Measurements from ENCODE around the gene CFAP410. TPM values are rescaled to one million over a fixed set of nuclear protein-coding genes. Genes with fewer than 3 reads are reported as not detected.

The CFAP410 gene
- total and polyA plus RNA-seq, 2 donors (not counting 3 experiments of a cell fraction or from before 2014, with no cell fraction given) = 7.2 to 12.2 TPM

- BruUV-seq (replicated peaks) = no TSS peak
- ChIA-PET CTCF (no interaction called here), POLR2A (no interaction called here)
- intact Hi-C loops (cut with micrococcal nuclease) (no loop called here), dilution Hi-C loops (cut with MboI; ENCODE audit: extremely low pct_ligation_motif_present, low sequenced_read_pairs) (no loop called here)
- DNase-seq (ENCODE audit: low read depth, low spot score) (no peak), FAIRE-seq (no peak)
- Histone ChIP-seq H3K9ac (replicated peaks; ENCODE audit: extremely low read depth, insufficient read depth, low read length) (no peak overlapping the region), H4K20me1 (replicated peaks; ENCODE audit: control insufficient read depth, extremely low read depth, insufficient read depth, low read length) (no peaks in the 10 kb centered on the region), H3K4me3 (replicated peaks in 1 of 3; ENCODE audit: insufficient read depth in 1 of 3, low read depth in 1 of 3, low read length in 3 of 3) (no peak overlapping the region), H3K36me3 (ENCODE audit: control insufficient read depth in 2 of 2, extremely low read depth in 1 of 2, insufficient read depth in 2 of 2, low read length in 2 of 2) (no peaks in the 10 kb centered on the region), H3K27me3 (ENCODE audit: control insufficient read depth in 2 of 2, insufficient read depth in 2 of 2, low read length in 2 of 2) (no peaks in the 10 kb centered on the region), H3K4me1 (ENCODE audit: control insufficient read depth, extremely low read depth, insufficient read depth, low read length) (no peaks in the 10 kb centered on the region), H2AFZ (ENCODE audit: low read depth, low read length) (no peak overlapping the region), H3K4me2 (ENCODE audit: insufficient read depth, low read length) (no peak overlapping the region), H3K27ac (ENCODE audit: insufficient read depth, low read depth, low read length) (no peak overlapping the region), H3K79me2 (ENCODE audit: control insufficient read depth, insufficient read depth, low read length) (no peaks in the 10 kb centered on the region), H3K9me1 (replicated peaks; ENCODE audit: control insufficient read depth, extremely low read depth, insufficient read depth, low read length) (no peaks in the 10 kb centered on the region), H3K9me3 (replicated peaks; ENCODE audit: control insufficient read depth, insufficient read depth, low read length) (no peaks in the 10 kb centered on the region)
- no peak for TF ChIP-seq MAX (IDR thresholded peaks at IDR 0.05; ENCODE audit: insufficient read depth, insufficient read length)
- no peak for TF ChIP-seq POLR2AphosphoS5 (IDR thresholded peaks at IDR 0.05; ENCODE audit: insufficient read depth, low read depth, low read length)
- TF ChIP-seq GATA2 (IDR thresholded peaks at IDR 0.05; ENCODE audit: insufficient read depth, insufficient read length, low read depth, low read length) = no peak
- TF ChIP-seq FOS (IDR thresholded peaks at IDR 0.05; ENCODE audit: borderline replicate concordance, insufficient read depth, low read length) = no peak
- no peak for TF ChIP-seq JUN (IDR thresholded peaks at IDR 0.05; ENCODE audit: borderline replicate concordance, insufficient read depth, insufficient read length, low read depth)
- TF ChIP-seq EZH2 (IDR thresholded peaks at IDR 0.05; ENCODE audit: borderline replicate concordance, low read depth, low read length, severe bottlenecking) = no peak
- no peak for TF ChIP-seq CTCF (IDR thresholded peaks at IDR 0.05; ENCODE audit: extremely low read depth in 1 of 2, insufficient read depth in 1 of 2, low read depth in 1 of 2, low read length in 2 of 2)
- TF ChIP-seq POLR2A (IDR thresholded peaks at IDR 0.05; ENCODE audit: low read depth, low read length) = no peak
- TF ChIP-seq MYC (IDR thresholded peaks at IDR 0.05; ENCODE audit: low read depth, low read length) = no peak
Measured at GRCh38 chr21:44375761-44376241, 36.6 kb upstream of the CFAP410 start.

Data from endothelial cell of umbilical vein (primary cell).